ENCODE measurements around the gene CSRP1.
A peak's percentile ranks its signal among the peaks of the same experiment; 100 is the strongest.

Gene CSRP1

DNA sequence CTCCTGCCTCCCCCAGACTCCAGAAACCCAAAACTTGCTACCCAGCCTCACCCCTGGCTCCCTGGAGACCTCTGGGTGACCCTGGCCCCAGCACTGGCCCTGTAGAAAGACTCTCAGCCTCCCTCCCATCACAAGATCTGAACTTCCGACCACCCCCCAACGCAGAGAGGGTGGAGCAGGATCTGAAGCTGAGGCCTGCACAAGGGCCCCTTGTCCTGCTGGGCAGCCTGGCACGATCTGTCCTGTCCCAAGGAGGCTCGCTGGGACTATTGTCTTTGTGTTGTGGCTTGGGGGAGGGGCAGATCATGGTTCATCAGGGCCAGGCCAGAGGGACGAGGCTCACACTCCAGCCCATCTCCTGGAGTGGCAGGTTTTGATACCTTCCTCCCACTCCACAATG is 57.9 kb downstream of the CSRP1 start:
- DNase-seq (ENCODE audit: low read depth, low spot score), result no peak
- in situ Hi-C loops (cut with HindIII; ENCODE audit: low sequenced_read_pairs), result no loop called here
- TF ChIP-seq, protein P1, sequence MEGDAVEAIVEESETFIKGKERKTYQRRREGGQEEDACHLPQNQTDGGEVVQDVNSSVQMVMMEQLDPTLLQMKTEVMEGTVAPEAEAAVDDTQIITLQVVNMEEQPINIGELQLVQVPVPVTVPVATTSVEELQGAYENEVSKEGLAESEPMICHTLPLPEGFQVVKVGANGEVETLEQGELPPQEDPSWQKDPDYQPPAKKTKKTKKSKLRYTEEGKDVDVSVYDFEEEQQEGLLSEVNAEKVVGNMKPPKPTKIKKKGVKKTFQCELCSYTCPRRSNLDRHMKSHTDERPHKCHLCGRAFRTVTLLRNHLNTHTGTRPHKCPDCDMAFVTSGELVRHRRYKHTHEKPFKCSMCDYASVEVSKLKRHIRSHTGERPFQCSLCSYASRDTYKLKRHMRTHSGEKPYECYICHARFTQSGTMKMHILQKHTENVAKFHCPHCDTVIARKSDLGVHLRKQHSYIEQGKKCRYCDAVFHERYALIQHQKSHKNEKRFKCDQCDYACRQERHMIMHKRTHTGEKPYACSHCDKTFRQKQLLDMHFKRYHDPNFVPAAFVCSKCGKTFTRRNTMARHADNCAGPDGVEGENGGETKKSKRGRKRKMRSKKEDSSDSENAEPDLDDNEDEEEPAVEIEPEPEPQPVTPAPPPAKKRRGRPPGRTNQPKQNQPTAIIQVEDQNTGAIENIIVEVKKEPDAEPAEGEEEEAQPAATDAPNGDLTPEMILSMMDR (IDR thresholded peaks at IDR 0.05; ENCODE audit: low read depth, low read length), result no peak
- H3K4me3 ChIP-seq (ENCODE audit: low read depth, low read length), result no peak overlapping the region

DNA sequence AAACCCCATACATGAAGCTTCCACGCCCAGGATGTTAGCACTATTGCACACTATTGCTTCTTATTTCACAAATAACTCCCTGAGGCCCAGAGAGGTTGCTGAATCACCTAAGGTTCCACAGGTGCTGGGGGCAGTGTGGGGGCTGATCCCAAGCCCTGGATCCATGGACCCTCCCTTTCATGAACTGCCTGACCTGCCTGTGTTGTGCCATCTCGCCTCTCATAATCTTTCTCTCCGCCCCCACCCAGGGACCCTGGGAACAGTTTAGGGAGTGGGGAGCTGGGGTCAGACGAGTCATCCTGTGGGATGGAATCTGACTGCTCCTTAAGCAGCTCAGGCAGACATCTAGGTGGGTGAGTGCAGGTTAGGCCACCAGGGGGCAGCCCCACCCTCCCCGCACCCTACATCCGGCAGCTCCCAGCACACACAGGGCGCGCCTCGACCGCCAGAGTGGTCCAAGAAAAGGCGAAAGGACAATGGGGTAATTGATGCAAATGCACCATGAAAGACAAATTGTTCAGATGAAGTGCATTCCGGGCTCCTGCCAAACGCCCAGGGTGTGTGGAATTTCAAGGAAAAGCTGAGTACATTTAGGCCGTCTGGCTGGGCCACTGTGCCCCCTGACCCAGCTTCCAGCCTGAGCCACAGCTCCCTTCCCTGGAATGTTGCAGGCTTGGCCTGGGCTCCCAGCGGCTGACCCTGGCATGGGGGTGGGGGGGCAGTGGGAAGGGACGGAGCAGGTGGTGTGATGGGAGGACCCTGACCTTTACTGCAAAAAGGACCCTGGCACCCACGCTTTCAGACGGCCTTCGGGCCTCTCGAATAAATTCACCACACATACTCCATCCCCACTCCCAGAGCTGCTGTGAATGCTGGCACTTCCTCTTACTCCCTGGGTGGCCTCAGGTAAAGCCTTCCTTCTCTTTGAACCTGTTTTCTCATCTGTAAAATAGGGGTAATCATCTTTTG is 58.7 kb downstream of the CSRP1 start:
- in situ Hi-C loops (cut with HindIII; ENCODE audit: low sequenced_read_pairs), result no loop called here

DNA sequence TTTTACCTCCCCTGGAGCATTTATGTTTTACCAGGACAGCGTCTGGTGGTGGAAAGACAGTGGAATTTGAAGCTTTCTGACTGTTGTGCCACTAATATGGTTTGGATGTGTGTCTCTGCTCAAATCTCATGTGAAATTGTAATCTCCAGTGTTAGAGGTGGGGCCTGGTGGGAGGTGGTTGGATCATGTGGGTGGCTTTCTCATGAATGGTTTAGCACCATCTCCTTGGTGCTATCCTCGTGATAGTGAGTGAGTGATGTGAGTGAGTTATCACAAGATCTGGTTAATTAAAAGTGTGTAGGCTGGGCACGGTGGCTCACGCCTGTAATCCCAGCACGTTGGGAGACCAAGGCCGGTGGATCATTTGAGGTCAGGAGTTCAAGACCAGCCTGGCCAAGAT is 61.6 kb downstream of the CSRP1 start:
- H3K4me3 ChIP-seq (ENCODE audit: low read depth, low read length), result no peak overlapping the region
- in situ Hi-C loops (cut with HindIII; ENCODE audit: low sequenced_read_pairs), result no loop called here
- TF ChIP-seq, protein P1 (IDR thresholded peaks at IDR 0.05; ENCODE audit: low read depth, low read length), result no peak
- DNase-seq (ENCODE audit: low read depth, low spot score), result no peak

More for the DNA sequence above, 58.7 kb downstream of the CSRP1 start:
- TF ChIP-seq, protein P1 (IDR thresholded peaks at IDR 0.05; ENCODE audit: low read depth, low read length), result peak; percentile 86
- peak; percentile 73 for DNase-seq (ENCODE audit: low read depth, low spot score)
- H3K4me3 ChIP-seq (ENCODE audit: low read depth, low read length), result no peak overlapping the region

DNA sequence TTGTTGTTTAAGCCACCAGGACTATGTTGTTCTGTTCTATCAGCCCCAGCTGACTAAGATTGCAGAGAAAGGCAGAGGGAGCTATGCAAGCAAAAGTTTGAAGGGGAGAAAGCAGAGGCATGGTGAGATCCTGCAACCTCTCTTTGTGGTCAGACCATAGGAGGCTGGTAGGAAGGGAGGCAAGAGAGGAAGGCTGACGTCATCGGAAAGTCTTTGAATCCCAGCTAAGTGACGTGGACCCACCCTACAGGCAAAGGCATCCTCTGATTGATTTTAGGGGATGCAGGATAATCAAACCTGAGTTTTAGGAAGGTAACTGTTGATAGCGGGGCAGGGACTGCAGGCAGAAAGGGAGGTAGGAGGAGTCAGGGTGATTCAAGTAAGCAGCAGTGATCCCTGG is 62.1 kb downstream of the CSRP1 start:
- no peak for DNase-seq (ENCODE audit: low read depth, low spot score)

DNA sequence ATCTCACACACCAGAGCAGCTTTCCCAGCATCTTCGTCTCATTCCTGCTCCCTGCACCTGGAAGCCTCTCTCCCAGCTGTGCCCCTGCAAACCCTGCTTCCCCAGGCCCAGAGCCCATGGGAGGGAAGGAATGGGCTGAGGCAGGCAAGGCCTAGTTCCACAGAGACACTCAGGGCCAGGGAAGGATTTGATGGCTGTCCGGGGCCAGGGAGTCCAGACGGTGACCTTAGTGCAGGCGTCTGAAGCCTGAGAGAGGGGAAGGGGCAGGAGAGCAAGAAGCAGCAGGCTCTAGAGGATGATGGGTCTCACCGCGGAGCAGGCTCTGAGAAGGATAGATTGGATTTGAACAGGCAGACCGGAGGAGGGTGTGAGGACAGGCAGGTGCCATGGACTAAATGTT is 63.2 kb downstream of the CSRP1 start:
- in situ Hi-C loops (cut with HindIII; ENCODE audit: low sequenced_read_pairs), result no loop called here
- no peak overlapping the region for H3K4me3 ChIP-seq (ENCODE audit: low read depth, low read length)
- no peak for DNase-seq (ENCODE audit: low read depth, low spot score)
- TF ChIP-seq, protein P1 (IDR thresholded peaks at IDR 0.05; ENCODE audit: low read depth, low read length), result no peak

More for the DNA sequence above, 62.1 kb downstream of the CSRP1 start:
- no peak overlapping the region for H3K4me3 ChIP-seq (ENCODE audit: low read depth, low read length)
- TF ChIP-seq, protein P1 (IDR thresholded peaks at IDR 0.05; ENCODE audit: low read depth, low read length), result no peak
- in situ Hi-C loops (cut with HindIII; ENCODE audit: low sequenced_read_pairs), result no loop called here

DNA sequence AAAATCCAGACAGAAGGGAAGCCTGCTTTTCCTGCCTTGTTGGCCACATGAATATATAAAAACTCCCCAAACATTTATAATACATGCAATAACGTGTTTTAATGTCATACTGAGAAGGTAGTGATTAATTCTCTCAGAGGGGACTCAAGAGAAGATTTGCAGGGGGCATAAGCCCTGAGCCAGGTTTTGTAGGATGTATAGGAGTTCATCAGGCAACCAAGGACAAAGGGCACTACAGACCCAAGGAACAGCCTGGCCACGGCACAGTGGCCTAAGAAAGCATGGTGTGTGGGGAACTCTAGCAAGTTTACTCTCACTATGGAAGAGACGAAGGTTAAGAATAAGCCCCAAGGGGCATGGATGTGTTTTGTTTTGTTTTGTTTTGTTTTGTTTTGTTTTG is 70.0 kb downstream of the CSRP1 start:
- in situ Hi-C loops (cut with HindIII; ENCODE audit: low sequenced_read_pairs), result no loop called here
- DNase-seq (ENCODE audit: low read depth, low spot score), result no peak
- no peak overlapping the region for H3K4me3 ChIP-seq (ENCODE audit: low read depth, low read length)
- TF ChIP-seq, protein P1 (IDR thresholded peaks at IDR 0.05; ENCODE audit: low read depth, low read length), result no peak
